Smooth muscle cell (in vitro differentiated cells): ENCODE data around the gene CALHM5. TPM values are rescaled to one million over a fixed set of nuclear protein-coding genes. Genes with fewer than 3 reads are reported as not detected.

Experiments used
- DNase-seq: peaks from one replicate; lab custom pipeline; 2025; ENCODE audit not compliant: unreplicated experiment; lab: John Stamatoyannopoulos, UW
- H2AFZ ChIP-seq: fragments of 200-600 bp; sonication (generic); 2 replicates; pipeline ENCODE4 v1.6.0; 2016; ENCODE audit warnings: antibody characterized with exemption, low read depth, mild to moderate bottlenecking
- H3F3A ChIP-seq: fragments of 200-600 bp; sonication (generic); 2 replicates; pipeline ENCODE4 v1.6.0; 2017; ENCODE audit warnings: antibody characterized with exemption, low read depth
- H3K27ac ChIP-seq: fragments of 200-600 bp; sonication (generic); 2 replicates; pipeline ENCODE4 v1.5.1; 2016; ENCODE audit warnings: low read depth, mild to moderate bottlenecking
- H3K27me3 ChIP-seq: fragments of 200-600 bp; sonication (generic); 2 replicates; pipeline ENCODE4 v1.6.1; 2016; ENCODE audit warnings: low read depth, mild to moderate bottlenecking
- H3K36me3 ChIP-seq: fragments of 200-600 bp; sonication (generic); 2 replicates; pipeline ENCODE4 v1.5.1; 2016; ENCODE audit warnings: low read depth
- H3K4me1 ChIP-seq: fragments of 200-600 bp; sonication (generic); 2 replicates; pipeline ENCODE4 v1.5.1; 2016; ENCODE audit warnings: low read depth
- H3K4me2 ChIP-seq: fragments of 200-600 bp; sonication (generic); 2 replicates; pipeline ENCODE4 v1.6.0; 2016; ENCODE audit warnings: mild to moderate bottlenecking
- H3K4me3 ChIP-seq: fragments of 200-600 bp; sonication (generic); 2 replicates; pipeline ENCODE4 v1.5.1; 2016; ENCODE audit warnings: mild to moderate bottlenecking
- H3K79me2 ChIP-seq: fragments of 200-600 bp; sonication (generic); 2 replicates; pipeline ENCODE4 v1.6.0; 2016; ENCODE audit warnings: low read depth, mild to moderate bottlenecking
- H3K9ac ChIP-seq: fragments of 200-600 bp; sonication (generic); 2 replicates; pipeline ENCODE4 v1.6.0; 2016; ENCODE audit warnings: low read depth
- H3K9me3 ChIP-seq: fragments of 200-600 bp; sonication (generic); replicated peaks from 2 replicates; pipeline ENCODE4 v1.5.1; 2016; ENCODE audit warnings: low read depth
- H4K20me1 ChIP-seq: fragments of 200-600 bp; sonication (generic); 2 replicates; pipeline ENCODE4 v1.6.0; 2016; ENCODE audit warnings: low read depth
- CTCF ChIP-seq: fragments of 200-600 bp; sonication (generic); IDR thresholded peaks from 2 replicates; pipeline ENCODE4 v1.5.1; 2017; ENCODE audit warnings: borderline replicate concordance, mild to moderate bottlenecking, antibody characterized with exemption; ENCODE audit not compliant: insufficient read depth, poor library complexity, severe bottlenecking
- WGBS: methylation state at CpG from one replicate; pipeline ENCODE4 v1.1.7; 2016; ENCODE audit warnings: low lambda C conversion rate; 5-methylcytosine and 5-hydroxymethylcytosine counted together
- polyA plus RNA-seq: library from polyadenylated mRNA; unstranded; fragments of >200 nt; fragmentation: Nextera tagmentation; extraction: Ambion mirVana; gene quantifications from 2 replicates; pipeline ENCODE4 v1.2.1, GENCODE V29; 2016
- total RNA-seq: library from RNA; depleted of rRNA; stranded (reverse); fragments of >200 nt; gene quantifications from 2 replicates; pipeline ENCODE4 v1.2.3, GENCODE V29; 2014

The CALHM5 gene
- total and polyA plus RNA-seq, 2 experiments from 2014 or later = 1.9 to 3.9 TPM

DNA sequence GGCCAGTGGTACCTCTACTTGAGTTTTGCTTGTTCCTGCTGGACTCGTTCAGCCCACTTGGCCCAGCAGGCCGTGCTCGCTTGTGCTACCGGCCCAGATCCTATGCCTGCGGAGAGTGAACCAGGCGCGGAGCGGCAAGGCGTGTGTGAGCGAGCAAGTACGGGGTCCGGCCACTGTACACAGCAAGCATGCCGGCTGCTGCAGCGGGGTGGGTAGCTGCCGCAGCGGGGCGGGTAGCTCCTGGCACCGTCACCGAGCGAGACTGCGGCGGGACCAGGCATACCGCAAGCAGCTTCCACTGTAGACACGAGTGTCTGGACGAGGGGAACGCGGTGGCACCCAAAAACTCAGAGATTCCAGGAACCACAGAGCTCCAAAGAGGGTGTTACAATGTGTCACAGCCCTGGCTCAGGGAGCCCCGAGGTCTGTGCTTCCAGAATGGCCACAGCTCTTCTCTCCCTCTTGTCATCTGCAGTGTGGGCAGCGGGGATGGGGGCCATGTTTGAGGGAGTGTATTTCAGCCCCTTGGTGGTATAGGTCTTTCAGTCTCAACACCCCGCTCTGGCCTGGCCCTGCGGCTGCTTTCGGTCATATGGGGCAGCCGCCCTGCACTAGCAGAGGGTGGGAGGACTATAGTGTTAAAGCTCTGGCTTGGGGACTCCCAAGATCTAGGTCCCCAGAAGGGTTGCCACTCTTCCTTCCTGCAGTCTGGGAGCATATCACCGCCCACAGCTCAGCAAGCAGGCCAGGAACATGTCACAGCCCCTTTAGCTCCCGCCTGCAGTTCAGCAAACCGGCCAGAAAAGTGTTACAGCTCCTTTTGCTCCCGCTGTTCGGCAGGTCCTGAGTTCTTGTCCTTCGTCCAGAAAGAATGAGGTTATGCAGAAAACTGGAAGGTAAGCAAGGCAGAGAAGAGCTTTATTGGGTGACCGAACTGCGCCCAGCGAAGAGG is 53.8 kb downstream of the CALHM5 start:
- Histone ChIP-seq H3K9ac (no peak overlapping the region), H3K79me2 (peaks cover 5% of the 10 kb centered on the region), H2AFZ (no peak overlapping the region), H3K4me2 (no peak overlapping the region), H3K4me1 (peaks cover 6% of the 10 kb centered on the region), H3K4me3 (no peak overlapping the region), H3F3A (peaks cover 5% of the 10 kb centered on the region), H3K36me3 (no peaks in the 10 kb centered on the region), H3K27me3 (no peaks in the 10 kb centered on the region), H3K27ac (no peak overlapping the region), H4K20me1 (no peaks in the 10 kb centered on the region), H3K9me3 (no peaks in the 10 kb centered on the region)
- TF ChIP-seq CTCF = no peak
- DNase-seq = no peak
- 92% methylated on average over 30 of the region's 42 CpGs for WGBS

- Histone ChIP-seq H3K9me3 (no peaks in the 10 kb centered on the region), H3K27ac (peak overlapping the region; percentile 69), H3K4me1 (peaks cover 20% of the 10 kb centered on the region), H3K4me3 (no peak overlapping the region), H3F3A (peaks cover 5% of the 10 kb centered on the region), H3K4me2 (peak overlapping the region; percentile 41), H3K36me3 (no peaks in the 10 kb centered on the region), H3K79me2 (peaks cover 25% of the 10 kb centered on the region), H3K27me3 (no peaks in the 10 kb centered on the region), H3K9ac (peak overlapping the region; percentile 7), H4K20me1 (peaks cover 8% of the 10 kb centered on the region), H2AFZ (no peak overlapping the region)
- TF ChIP-seq CTCF = no peak
- no peak for DNase-seq
Observed at GRCh38 chr6:116568111-116568510, 56.7 kb downstream of the CALHM5 start.

DNA sequence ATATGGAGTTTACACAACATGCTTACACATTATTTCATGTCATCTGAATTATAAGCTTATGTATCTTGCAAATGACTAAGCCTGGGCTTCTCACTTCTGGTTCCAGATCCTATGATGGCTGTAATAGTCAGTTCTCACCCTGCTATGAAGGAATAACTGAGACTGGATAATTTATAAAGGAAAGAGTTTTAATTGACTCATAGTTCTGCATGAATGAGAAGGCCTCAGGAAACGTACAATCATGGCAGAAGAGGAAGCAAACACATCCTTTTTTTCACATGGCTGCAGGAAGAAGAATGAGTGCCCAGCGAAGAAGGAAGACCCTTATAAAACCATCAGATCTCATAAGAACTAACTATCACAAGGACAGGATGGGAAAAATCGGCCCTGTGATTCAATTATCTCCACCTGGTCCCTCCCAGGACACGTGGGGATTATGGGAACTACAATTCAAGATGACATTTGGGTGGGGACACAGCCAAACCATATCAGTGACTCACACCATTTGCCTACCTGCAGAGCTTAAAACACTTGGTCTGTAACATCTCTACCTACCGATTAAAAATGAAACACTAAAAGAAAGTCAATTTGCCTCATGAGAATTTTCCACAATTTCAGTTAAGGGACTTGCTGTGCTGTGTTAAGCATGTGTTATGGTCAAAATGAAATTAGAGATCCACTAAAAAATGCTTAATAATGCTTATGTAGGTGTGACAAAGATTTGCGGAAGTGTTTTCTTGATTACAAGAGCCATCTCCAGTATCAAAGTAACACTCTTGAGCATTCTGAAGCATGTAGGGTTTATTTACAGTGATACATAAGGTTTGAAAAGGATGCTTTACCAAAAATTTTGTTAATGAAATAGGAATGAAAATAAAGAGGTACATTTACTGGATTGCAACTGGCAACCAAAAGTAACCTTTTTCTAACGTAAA is 57.6 kb downstream of the CALHM5 start:
- no peak for TF ChIP-seq CTCF
- H3K36me3 ChIP-seq = no peaks in the 10 kb centered on the region
- no peak overlapping the region for H3K4me3 ChIP-seq
- no peak overlapping the region for H2AFZ ChIP-seq
- H3K4me2 ChIP-seq = peak overlapping the region; percentile 41
- no peak for DNase-seq
- peaks cover 34% of the 10 kb centered on the region for H3K79me2 ChIP-seq
- H3K27me3 ChIP-seq = no peaks in the 10 kb centered on the region
- no peaks in the 10 kb centered on the region for H3K9me3 ChIP-seq
- peak overlapping the region; percentile 7 for H3K9ac ChIP-seq
- 80% methylated on average over 7 of the region's 7 CpGs for WGBS
- H4K20me1 ChIP-seq = peaks cover 17% of the 10 kb centered on the region
- peaks cover 22% of the 10 kb centered on the region for H3K4me1 ChIP-seq
- H3F3A ChIP-seq = peaks cover 5% of the 10 kb centered on the region
- H3K27ac ChIP-seq = peak overlapping the region; percentile 69
